NCI-H2081 treated with DMSO at 0.1 percent for 48 hours (cell line): Measurements from ENCODE around the gene ATP6AP2.
"Not testable (repeated sequence)": the region's sequence is repeated elsewhere in the genome, so short reads cannot be mapped to it uniquely, and the experiment has no call there.

ENCODE experiments used
- DNase-seq: peaks from one replicate; lab custom pipeline; 2025; lab: John Stamatoyannopoulos, UW

ATP6AP2 gene, protein sequence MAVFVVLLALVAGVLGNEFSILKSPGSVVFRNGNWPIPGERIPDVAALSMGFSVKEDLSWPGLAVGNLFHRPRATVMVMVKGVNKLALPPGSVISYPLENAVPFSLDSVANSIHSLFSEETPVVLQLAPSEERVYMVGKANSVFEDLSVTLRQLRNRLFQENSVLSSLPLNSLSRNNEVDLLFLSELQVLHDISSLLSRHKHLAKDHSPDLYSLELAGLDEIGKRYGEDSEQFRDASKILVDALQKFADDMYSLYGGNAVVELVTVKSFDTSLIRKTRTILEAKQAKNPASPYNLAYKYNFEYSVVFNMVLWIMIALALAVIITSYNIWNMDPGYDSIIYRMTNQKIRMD

GRCh38 chrX:40580537-40581335 lies at the start of gene ATP6AP2:
Gene ATP6AP2, plus strand, starts transcription at chrX:40580970. Its CDS starts 96 bp downstream, at chrX:40581066.
- DNase-seq = peak; percentile 79

GRCh38 chrX:40531056-40531826 lies 49.5 kb upstream of the ATP6AP2 start:
- DNase-seq = no peak

GRCh38 chrX:40537310-40537709 lies 43.5 kb upstream of the ATP6AP2 start:
- DNase-seq = no peak

- no peak for DNase-seq
These were observed 42.4 kb upstream of the ATP6AP2 start for GRCh38 chrX:40538406-40538805.

- no peak for DNase-seq
These were observed 41.3 kb upstream of the ATP6AP2 start for GRCh38 chrX:40539214-40540142.

GRCh38 chrX:40542208-40542607 lies 38.6 kb upstream of the ATP6AP2 start:
- no peak for DNase-seq

GRCh38 chrX:40542972-40543371 lies 37.8 kb upstream of the ATP6AP2 start:
- DNase-seq = no peak

DNA sequence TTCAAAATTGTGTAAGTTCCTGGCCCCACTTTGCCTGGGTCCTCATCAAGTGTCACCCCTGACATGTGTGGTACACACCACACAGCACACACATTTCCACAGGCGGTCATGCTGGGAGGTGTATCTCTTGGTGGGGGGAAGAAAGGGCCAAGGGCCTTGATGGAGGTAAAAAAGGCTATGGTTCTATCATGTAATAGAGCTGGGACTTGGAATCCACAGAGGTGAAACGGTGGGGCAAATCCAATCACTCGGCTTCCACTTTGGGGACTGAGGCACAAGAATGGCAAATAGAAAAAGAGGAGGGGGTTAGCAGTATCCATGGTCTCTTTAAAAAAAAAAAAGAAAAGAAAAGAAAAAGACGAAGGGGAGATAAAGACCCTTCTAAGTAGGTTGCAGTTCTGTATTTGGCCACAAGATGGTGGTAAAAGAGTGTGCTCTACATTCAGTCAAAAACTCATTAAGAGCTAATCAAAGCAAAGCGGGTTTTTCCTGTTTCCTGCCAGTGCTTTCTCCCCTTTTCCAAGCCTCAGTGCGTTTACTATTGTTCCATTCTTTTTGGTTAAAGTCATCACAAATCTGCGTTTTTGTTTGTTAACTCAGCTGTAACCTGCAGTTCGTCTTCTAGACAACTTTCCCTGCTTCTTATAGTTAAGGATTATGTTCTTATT lies 37.0 kb upstream of the ATP6AP2 start:
- peak; percentile 69 for DNase-seq

- DNase-seq = no peak
These were observed 36.2 kb upstream of the ATP6AP2 start for GRCh38 chrX:40544343-40545266.

DNA sequence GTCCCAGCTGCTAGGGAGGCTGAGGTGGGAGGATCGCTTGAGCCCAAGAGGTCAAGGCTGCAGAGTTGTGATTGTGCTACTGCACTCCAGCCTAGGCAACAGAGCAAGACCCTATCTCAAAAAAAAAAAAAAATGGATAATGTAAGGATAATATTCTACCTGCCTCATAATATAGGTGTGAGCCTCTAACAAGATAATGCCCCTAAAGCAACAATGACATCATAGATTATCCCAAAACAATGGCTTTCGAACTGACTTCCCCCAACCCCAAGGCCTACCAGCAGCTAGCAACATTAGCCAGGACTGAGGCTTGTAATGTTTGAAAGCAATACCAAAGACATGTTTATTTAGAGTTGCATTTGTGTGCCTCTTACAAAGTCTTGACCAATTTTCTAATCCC lies 33.9 kb upstream of the ATP6AP2 start:
- DNase-seq = no peak

DNA sequence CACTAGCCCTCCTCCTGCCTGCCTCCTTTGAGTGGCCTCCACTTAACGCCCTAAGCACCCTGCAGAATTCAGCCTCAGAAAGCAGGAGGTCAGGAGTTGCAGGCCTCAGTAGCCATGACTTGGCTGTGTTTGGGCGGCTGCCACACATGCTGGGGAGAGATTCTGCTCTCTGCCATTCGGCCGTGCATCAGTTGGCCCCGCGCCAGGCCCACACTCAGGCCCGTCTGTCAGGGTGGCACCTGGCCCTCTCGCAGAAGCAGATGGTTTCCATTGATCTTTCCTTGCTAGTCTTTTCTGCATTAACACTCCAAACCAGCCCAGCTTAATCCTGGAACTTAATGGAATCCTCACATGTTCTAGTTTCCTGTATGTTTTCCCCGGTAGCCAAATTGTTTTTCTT lies 30.7 kb upstream of the ATP6AP2 start:
- peak; percentile 3 for DNase-seq

- no peak for DNase-seq
These were observed 28.0 kb upstream of the ATP6AP2 start for GRCh38 chrX:40552768-40553167.

GRCh38 chrX:40558590-40558989 lies 22.2 kb upstream of the ATP6AP2 start:
- DNase-seq = no peak

DNA sequence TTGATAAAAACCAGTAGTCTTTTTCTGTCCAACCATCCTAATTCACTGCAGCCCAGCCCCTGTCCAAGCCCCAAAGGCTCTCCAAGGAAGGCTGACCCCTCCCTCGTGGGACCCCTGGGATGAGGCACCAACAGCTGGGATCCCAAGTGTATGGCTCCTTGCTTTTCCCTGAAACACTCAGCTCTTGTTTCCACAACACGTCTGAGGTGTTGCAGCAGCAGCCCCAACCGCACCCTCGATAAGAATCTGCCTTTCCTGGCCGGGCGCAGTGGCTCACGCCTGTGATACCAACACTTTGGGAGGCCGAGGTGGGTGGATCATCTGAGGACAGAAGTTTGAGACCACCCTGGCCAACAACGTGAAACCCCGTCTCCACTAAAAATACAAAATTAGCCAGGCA lies 17.0 kb upstream of the ATP6AP2 start:
- DNase-seq = no peak

DNA sequence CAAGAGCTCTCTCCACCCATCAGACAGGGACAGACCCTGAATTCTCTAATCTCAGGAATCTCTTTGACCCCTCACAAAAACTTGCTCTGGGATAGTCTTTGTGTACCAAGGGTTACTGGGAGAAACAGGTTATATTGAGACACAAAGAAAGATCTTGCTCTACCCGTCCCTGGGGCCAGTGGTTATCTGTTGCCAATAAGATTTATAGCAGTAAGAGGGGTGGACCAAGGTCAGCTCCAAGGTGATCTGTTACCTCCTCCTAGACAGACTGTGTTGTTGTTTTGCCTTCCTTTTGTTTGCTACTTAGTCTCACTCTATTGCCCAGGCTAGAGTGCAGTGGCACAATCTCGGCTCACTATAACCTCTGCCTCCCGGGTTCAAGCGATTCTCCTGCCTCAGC lies 16.3 kb upstream of the ATP6AP2 start:
- DNase-seq = no peak

GRCh38 chrX:40570346-40571093 lies 10.2 kb upstream of the ATP6AP2 start:
- DNase-seq = no peak

- not testable (repeated sequence) for DNase-seq
These were observed 9.6 kb upstream of the ATP6AP2 start for GRCh38 chrX:40571164-40571563.

DNA sequence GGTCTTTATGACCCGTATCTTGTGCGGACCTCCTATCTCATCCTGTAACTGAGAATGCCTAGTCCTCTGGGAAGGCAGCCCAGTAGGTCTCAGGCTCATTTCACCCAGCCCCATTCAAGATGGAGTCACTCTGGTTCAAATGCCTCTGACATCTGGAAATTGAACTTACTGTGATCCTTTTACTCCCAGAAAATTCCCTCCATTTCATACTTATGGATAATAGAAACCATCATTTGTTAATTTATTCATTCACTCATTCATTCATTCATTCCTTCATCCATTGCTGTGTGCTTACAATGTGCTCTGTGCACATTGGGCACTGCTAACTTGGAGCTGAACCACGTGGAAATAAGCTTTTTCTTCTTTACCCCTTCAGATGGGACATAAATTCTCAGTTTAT lies 9.2 kb upstream of the ATP6AP2 start:
- DNase-seq = no peak

- no peak for DNase-seq
These were observed 7.0 kb upstream of the ATP6AP2 start for GRCh38 chrX:40573763-40574162.
